K562 (cell line): ENCODE data around the gene MRNIP. TPM values are rescaled to one million over a fixed set of nuclear protein-coding genes. Genes with fewer than 3 reads are reported as not detected.
A peak's percentile ranks its signal among the peaks of the same experiment; 100 is the strongest.

Experiments
- ATAC-seq: fragments of 200-7000 bp; cut with Tn5 transposase; 3 replicates; pipeline ENCODE4 v1.9.1; 2020; ENCODE audit warnings: moderate library complexity
- BruUV-seq: library from RNA; stranded (reverse); fragments of 400-500 nt; replicated peaks from 2 replicates; lab custom pipeline; 2021; lab: Mats Ljungman, UMichigan
- CTCF ChIA-PET: fragments of 300-600 bp; formaldehyde crosslinking; extraction: SDS; loops from one replicate; lab custom pipeline; 2021; ENCODE audit warnings: low intra/inter-chr PET ratio; lab: Yijun Ruan, JAX
- POLR2A ChIA-PET: fragments of 300-600, 350-650 bp; sonication (Branson Sonifier 250); formaldehyde crosslinking; extraction: SDS; loops from one replicate; lab custom pipeline; 2021; ENCODE audit warnings: antibody characterized with exemption, inconsistent platforms; lab: Yijun Ruan, JAX
- DNase-seq, 4 experiments: peaks; one replicate each; pipeline versions ENCODE4 v3.0.0 to v3.0.0-alpha.2; 2011 to 2018; ENCODE audit warnings: low spot score in 3 of 4, mixed read lengths in 3 of 4; ENCODE audit errors: extremely low read depth in 1 of 4
- FAIRE-seq: peaks from 2 replicates; lab custom pipeline; 2011; peaks lifted over from hg19 to GRCh38; lab: Jason Lieb, UNC
- H2AFZ ChIP-seq: 2 replicates; pipeline ENCODE4 v1.6.0; 2011; ENCODE audit warnings: low read depth, low read length, control low read depth, inconsistent platforms
- H3K27ac ChIP-seq: fragments of 200-600 bp; 3 replicates; pipeline ENCODE4 v1.8.0; 2011; ENCODE audit warnings: low read depth, mild to moderate bottlenecking, control low read depth, inconsistent platforms, low read length, moderate library complexity, mixed read lengths; ENCODE audit errors: extremely low read depth
- H3K27me3 ChIP-seq, 2 experiments: fragments of 300-600 bp in 1 of 2; 2 replicates in 1 of 2; 3 replicates in 1 of 2; pipeline versions ENCODE4 v1.6.0 to v1.8.0; 2011; ENCODE audit warnings: inconsistent platforms in 2 of 2, low read length in 2 of 2, mild to moderate bottlenecking in 1 of 2, mixed read lengths in 1 of 2, moderate library complexity in 1 of 2; ENCODE audit not compliant: control insufficient read depth in 2 of 2, insufficient read depth in 2 of 2
- H3K36me3 ChIP-seq: fragments of 300-600 bp; 3 replicates; pipeline ENCODE4 v1.8.0; 2011; ENCODE audit warnings: mild to moderate bottlenecking, low read length, inconsistent platforms; ENCODE audit not compliant: control insufficient read depth, insufficient read depth
- H3K4me1 ChIP-seq, 2 experiments: fragments of 200-600 bp in 1 of 2; replicated peaks in 1 of 2; 2 replicates in 1 of 2; 3 replicates in 1 of 2; pipeline versions ENCODE4 v1.5.1 to v1.8.0; 2011; ENCODE audit warnings: inconsistent platforms in 2 of 2, low read length in 2 of 2, mild to moderate bottlenecking in 1 of 2, mixed read lengths in 1 of 2, moderate library complexity in 1 of 2; ENCODE audit not compliant: control insufficient read depth in 2 of 2, insufficient read depth in 2 of 2
- H3K4me2 ChIP-seq: 2 replicates; pipeline ENCODE4 v1.6.1; 2011; ENCODE audit warnings: low read length, control low read depth, inconsistent platforms, mixed read lengths; ENCODE audit not compliant: insufficient read depth
- H3K4me3 ChIP-seq: fragments of 200-600 bp; sonication (generic), shearing (Covaris generic); 2 replicates; pipeline ENCODE4 v1.5.1; 2016; ENCODE audit warnings: control low read depth, inconsistent platforms
- H3K79me2 ChIP-seq: fragments of 200-600 bp; 3 replicates; pipeline ENCODE4 v1.8.0; 2011; ENCODE audit warnings: low read length, inconsistent platforms; ENCODE audit not compliant: control insufficient read depth, insufficient read depth
- H3K9ac ChIP-seq, 2 experiments: 2 replicates each; pipeline versions ENCODE4 v1.6.0 to v1.6.1; 2011; ENCODE audit warnings: low read depth in 2 of 2, low read length in 2 of 2, control low read depth in 1 of 2, inconsistent platforms in 1 of 2, mild to moderate bottlenecking in 1 of 2, mixed read lengths in 1 of 2; ENCODE audit not compliant: insufficient read depth in 1 of 2
- H3K9me1 ChIP-seq: one replicate; pipeline ENCODE4 v1.6.0; 2011; ENCODE audit warnings: inconsistent platforms, mild to moderate bottlenecking, low read length, moderate library complexity; ENCODE audit not compliant: control insufficient read depth, insufficient read depth
- H3K9me3 ChIP-seq: replicated peaks from 2 replicates; pipeline ENCODE4 v1.5.1; 2011; ENCODE audit warnings: low read depth, low read length, inconsistent platforms; ENCODE audit not compliant: control insufficient read depth, insufficient read depth
- H4K20me1 ChIP-seq: replicated peaks from 2 replicates; pipeline ENCODE4 v1.6.1; 2011; ENCODE audit warnings: low read length, inconsistent platforms, mixed read lengths; ENCODE audit not compliant: control insufficient read depth, insufficient read depth
- ATF3 ChIP-seq, 2 experiments: fragments of 450-650 bp in 1 of 2; sonication (generic) in 1 of 2; formaldehyde crosslinking in 1 of 2; IDR thresholded peaks in 1 of 2; conservative IDR thresholded peaks in 1 of 2; 2 replicates each; pipeline versions ENCODE4 v1.6.1 to v1.8.1; 2016 to 2023; ENCODE audit warnings: mild to moderate bottlenecking in 2 of 2, moderate library complexity in 2 of 2, inconsistent platforms in 1 of 2, missing genetic modification reagents in 1 of 2
- CEBPB ChIP-seq: fragments of 450-650 bp; IDR thresholded peaks from 2 replicates; pipeline ENCODE4 v1.6.1; 2016; ENCODE audit warnings: missing genetic modification characterization, missing compliant biosample characterization
- CHAMP1 ChIP-seq: fragments of 450-650 bp; IDR thresholded peaks from 2 replicates; pipeline ENCODE4 v1.6.1; 2016; ENCODE audit warnings: mild to moderate bottlenecking
- ELF2 ChIP-seq: fragments of 250-450 bp; sonication (Bioruptor Pico); IDR thresholded peaks from 2 replicates; pipeline ENCODE4 v1.5.0; 2021; ENCODE audit warnings: mild to moderate bottlenecking
- ETS2 ChIP-seq: IDR thresholded peaks from 2 replicates; pipeline ENCODE4 v1.6.1; 2016; ENCODE audit warnings: borderline replicate concordance, missing genetic modification characterization, mild to moderate bottlenecking, moderate library complexity, missing compliant biosample characterization; ENCODE audit not compliant: poor library complexity, severe bottlenecking
- HCFC1 ChIP-seq: IDR thresholded peaks from 2 replicates; pipeline ENCODE4 v1.6.1; 2012; ENCODE audit warnings: low read depth, low read length, improper control_type of control experiment
- HMG20A ChIP-seq: fragments of 450-650 bp; formaldehyde crosslinking; conservative IDR thresholded peaks from 2 replicates; pipeline ENCODE4 v1.4.0; 2020; ENCODE audit warnings: mild to moderate bottlenecking, mixed read lengths
- LARP7 ChIP-seq: fragments of 450-650 bp; IDR thresholded peaks from 2 replicates; pipeline ENCODE4 v1.6.1; 2016
- NR1H2 ChIP-seq: sonication (generic); formaldehyde crosslinking; IDR thresholded peaks from 2 replicates; pipeline ENCODE4 v1.4.0; 2020; ENCODE audit warnings: mild to moderate bottlenecking, missing genetic modification reagents
- PTRF ChIP-seq: fragments of 450-650 bp; IDR thresholded peaks from 2 replicates; pipeline ENCODE4 v1.6.1; 2016; ENCODE audit warnings: mild to moderate bottlenecking, missing genetic modification characterization, missing compliant biosample characterization
- RBM15 ChIP-seq: fragments of 200-400 bp; formaldehyde crosslinking; IDR thresholded peaks from 2 replicates; pipeline ENCODE4 v1.6.1; 2018; ENCODE audit warnings: mild to moderate bottlenecking, low read length, moderate library complexity; ENCODE audit not compliant: insufficient read depth
- SMC3 ChIP-seq: conservative IDR thresholded peaks from 2 replicates; pipeline ENCODE4 v1.6.1; 2011; ENCODE audit warnings: low read depth, low read length, improper control_type of control experiment; ENCODE audit not compliant: insufficient read depth
- ZBTB9 ChIP-seq: fragments of 450-650 bp; formaldehyde crosslinking; IDR thresholded peaks from 2 replicates; pipeline ENCODE4 v1.4.0; 2020; ENCODE audit warnings: mild to moderate bottlenecking, moderate library complexity
- ZNF212 ChIP-seq: fragments of 450-650 bp; formaldehyde crosslinking; IDR thresholded peaks from 2 replicates; pipeline ENCODE4 v1.4.0; 2020; ENCODE audit warnings: mild to moderate bottlenecking
- ZNF512 ChIP-seq: IDR thresholded peaks from 2 replicates; pipeline ENCODE4 v1.6.1; 2016; ENCODE audit warnings: missing genetic modification characterization, missing compliant biosample characterization
- WGBS: fragments of 100-300 bp; shearing (Covaris generic); methylation state at CpG from one replicate; pipeline ENCODE4 v1.1.6; 2016; ENCODE audit warnings: low coverage, mixed read lengths; ENCODE audit not compliant: insufficient coverage; ENCODE audit errors: missing lambda C conversion rate; 5-methylcytosine and 5-hydroxymethylcytosine counted together
- in situ Hi-C: fragments of 300-500 bp; cut with MboI; formaldehyde crosslinking; loops from 4 replicates; pipeline ENCODE4 v1.15.0; 2018; ENCODE audit warnings: inconsistent platforms, mixed read lengths
- intact Hi-C: fragments of 100-400 bp; cut with micrococcal nuclease; formaldehyde crosslinking; loops from 2 replicates; pipeline ENCODE4 v1.14.2; 2022
- polyA plus RNA-seq, 8 experiments: library from polyadenylated mRNA; depleted of rRNA in 4 of 8; stranded (reverse) in 5 of 8; unstranded in 3 of 8; fragments of >200 nt; fragmentation: Nextera tagmentation in 2 of 8; fragmentation: Illumina TruSeq in 1 of 8; extraction: Ambion mirVana in 2 of 8; extraction: Trizol in 1 of 8; gene quantifications; 2 replicates each; pipeline versions ENCODE4 v1.2.1 to v1.2.3, GENCODE V29; 2011 to 2014; ENCODE audit warnings: inconsistent platforms in 1 of 8, missing spikeins in 1 of 8
- total RNA-seq, 7 experiments: library from RNA; depleted of rRNA in 6 of 7; stranded (reverse); fragments of >200 nt in 6 of 7; fragmentation: Illumina TruSeq in 2 of 7; extraction: Trizol in 2 of 7; gene quantifications; 2 replicates each; pipeline versions ENCODE4 v1.2.1 to v1.2.3, GENCODE V29; 2011 to 2021; ENCODE audit warnings: low replicate concordance in 1 of 7

Gene MRNIP
- total and polyA plus RNA-seq, 9 of the 15 experiments (the other 6 are each of a cell fraction or from before 2014, with no cell fraction given): 3.6 to 39.0 (median 16.8) TPM

GRCh38 chr5:179799644-179799973, 59.0 kb downstream of the MRNIP start:
- Histone ChIP-seq H3K79me2 (peaks cover 19% of the 10 kb centered on the region), H2AFZ (no peak overlapping the region), H4K20me1 (no peaks in the 10 kb centered on the region), H3K9me1 (peaks cover 4% of the 10 kb centered on the region), H3K4me2 (no peak overlapping the region), H3K36me3 (peaks cover 69% of the 10 kb centered on the region; the same call in 2 of the 3 replicates), H3K4me3 (no peak overlapping the region), H3K9me3 (no peaks in the 10 kb centered on the region), H3K27ac (no peak overlapping the region), H3K9ac (0 out of 4 replicates have a peak overlapping the region, but pooled peaks of 1 of the 2 experiments have one; percentile 2), H3K4me1 (peaks cover 15 to 64% of the 10 kb centered on the region in 2 experiments), H3K27me3 (no peaks in the 10 kb centered on the region)
- 91% methylated on average over 5 of the region's 5 CpGs for WGBS
- ChIA-PET CTCF (no interaction called here), POLR2A (no interaction called here)
- FAIRE-seq: no peak
- DNase-seq: no peak
- intact Hi-C loops: no loop called here
- in situ Hi-C loops: no loop called here
- ATAC-seq: no peak
- BruUV-seq: no TSS peak
- TF ChIP-seq HCFC1 (no peak), LARP7 (no peak), ZNF212 (CRISPR knock-in tag) (no peak), SMC3 (no peak), ETS2 (tag) (no peak), CHAMP1 (no peak), HMG20A (CRISPR knock-in tag) (no peak), PTRF (tag) (no peak), ZBTB9 (CRISPR knock-in tag) (no peak), ZNF512 (tag) (no peak), ATF3 (IDR thresholded peaks at IDR 0.05) (no peak), ATF3 (CRISPR knock-in tag; conservative IDR thresholded peaks at IDR 0.05) (no peak), NR1H2 (CRISPR knock-in tag) (no peak), RBM15 (no peak), CEBPB (no peak), ELF2 (CRISPR knock-in tag) (no peak)
